Thyroid gland (tissue), 4 donors: ENCODE data around the gene FEV. TPM values are rescaled to one million over a fixed set of nuclear protein-coding genes. Genes with fewer than 3 reads are reported as not detected.

Source experiments
- DNase-seq, 2 donors: peaks; one replicate each; pipeline ENCODE4 v3.0.0-alpha.2; 2019
- H3K27ac ChIP-seq, 3 donors: fragments of 200-600 bp; sonication (generic); 1 replicate in 2 of 3; 2 replicates in 1 of 3; pipeline ENCODE4 v1.5.1; 2016 to 2019; ENCODE audit warnings: mild to moderate bottlenecking in 1 of 3, moderate library complexity in 1 of 3
- H3K27me3 ChIP-seq: fragments of 200-600 bp; sonication (generic); one replicate; pipeline ENCODE4 v1.5.1; 2019
- H3K36me3 ChIP-seq, 2 donors: fragments of 200-600 bp; sonication (generic); one replicate each; pipeline ENCODE4 v1.5.1; 2016 to 2019
- H3K4me1 ChIP-seq, 2 donors: fragments of 200-600 bp; sonication (generic); one replicate each; pipeline ENCODE4 v1.5.1; 2017 to 2019
- H3K4me3 ChIP-seq, 3 donors: fragments of 200-600 bp; sonication (generic); replicated peaks in 1 of 3; 1 replicate in 2 of 3; 2 replicates in 1 of 3; pipeline ENCODE4 v1.5.1; 2016; ENCODE audit warnings: mild to moderate bottlenecking in 1 of 3
- H3K9me3 ChIP-seq: fragments of 200-600 bp; sonication (generic); one replicate; pipeline ENCODE4 v1.5.1; 2017
- POLR2A ChIP-seq, 2 donors: fragments of 450-650 bp; IDR thresholded peaks; one replicate each; pipeline ENCODE4 v1.6.1; 2017; ENCODE audit warnings: antibody characterized with exemption in 2 of 2, mild to moderate bottlenecking in 2 of 2, moderate library complexity in 1 of 2
- WGBS, 2 donors: methylation state at CpG; one replicate each; pipeline ENCODE4 v1.1.5; 2017; 5-methylcytosine and 5-hydroxymethylcytosine counted together
- intact Hi-C: fragments of 100-400 bp; cut with DNase I; formaldehyde crosslinking; loops from one replicate; pipeline ENCODE4 v1.15.1; 2023
- total RNA-seq, 4 donors: library from RNA; depleted of rRNA; stranded (reverse); fragments of >200 nt; gene quantifications; one replicate each; pipeline ENCODE4 v1.2.3, GENCODE V29; 2016
- TF ChIP-seq, protein P1 (sequence below), 6 experiments: fragments of 200-600 bp in 3 of 6; fragments of 450-650 bp in 3 of 6; sonication (generic) in 3 of 6; IDR thresholded peaks; one replicate each; pipeline ENCODE4 v1.5.1; 2016 to 2019; ENCODE audit warnings: antibody characterized with exemption in 6 of 6, mild to moderate bottlenecking in 2 of 6, inconsistent platforms in 1 of 6, moderate library complexity in 1 of 6

The FEV gene
- total RNA-seq, 4 donors from 2014 or later, result not detected

DNA sequence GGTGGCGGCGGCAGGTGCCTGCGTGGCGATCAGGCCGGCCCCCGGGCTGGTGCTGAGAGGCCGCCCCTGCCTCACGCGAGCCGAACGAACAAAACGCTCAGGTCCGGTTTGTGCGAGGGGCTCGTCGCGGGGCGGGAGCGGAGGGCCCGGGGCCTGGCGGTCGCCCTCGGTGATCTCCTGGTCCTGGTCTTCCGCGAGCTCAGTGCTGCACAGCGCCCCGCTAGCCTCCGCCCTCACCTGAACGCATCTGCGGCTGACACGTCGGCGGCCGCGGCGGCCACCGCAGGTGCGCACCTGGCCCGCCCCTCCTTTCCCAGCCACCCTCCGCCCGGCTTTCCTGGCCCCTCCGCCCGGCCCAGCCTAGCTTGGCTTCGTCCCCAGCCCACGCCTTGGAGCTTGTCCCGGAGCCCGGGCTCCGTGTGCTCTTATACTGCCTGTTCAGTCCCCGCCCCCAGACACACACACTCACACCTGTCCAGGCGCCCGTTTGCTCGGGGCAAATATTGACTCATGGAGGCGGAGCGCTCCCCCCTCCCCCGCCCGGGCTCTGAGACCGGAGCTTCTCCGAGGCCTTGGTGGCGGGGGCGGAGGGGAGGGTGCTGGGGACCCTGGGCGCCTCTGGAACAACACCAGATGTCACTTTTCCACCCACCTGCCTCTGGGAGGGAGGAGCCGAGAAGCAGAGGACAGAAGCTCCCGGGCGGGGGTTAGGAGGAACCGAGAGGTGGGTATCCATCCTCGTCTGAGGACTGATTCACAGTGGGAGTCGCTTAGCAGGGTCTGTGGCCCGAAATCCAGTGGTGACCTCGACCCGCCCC, 16.8 kb upstream of the FEV start:
- TF ChIP-seq, protein P1, sequence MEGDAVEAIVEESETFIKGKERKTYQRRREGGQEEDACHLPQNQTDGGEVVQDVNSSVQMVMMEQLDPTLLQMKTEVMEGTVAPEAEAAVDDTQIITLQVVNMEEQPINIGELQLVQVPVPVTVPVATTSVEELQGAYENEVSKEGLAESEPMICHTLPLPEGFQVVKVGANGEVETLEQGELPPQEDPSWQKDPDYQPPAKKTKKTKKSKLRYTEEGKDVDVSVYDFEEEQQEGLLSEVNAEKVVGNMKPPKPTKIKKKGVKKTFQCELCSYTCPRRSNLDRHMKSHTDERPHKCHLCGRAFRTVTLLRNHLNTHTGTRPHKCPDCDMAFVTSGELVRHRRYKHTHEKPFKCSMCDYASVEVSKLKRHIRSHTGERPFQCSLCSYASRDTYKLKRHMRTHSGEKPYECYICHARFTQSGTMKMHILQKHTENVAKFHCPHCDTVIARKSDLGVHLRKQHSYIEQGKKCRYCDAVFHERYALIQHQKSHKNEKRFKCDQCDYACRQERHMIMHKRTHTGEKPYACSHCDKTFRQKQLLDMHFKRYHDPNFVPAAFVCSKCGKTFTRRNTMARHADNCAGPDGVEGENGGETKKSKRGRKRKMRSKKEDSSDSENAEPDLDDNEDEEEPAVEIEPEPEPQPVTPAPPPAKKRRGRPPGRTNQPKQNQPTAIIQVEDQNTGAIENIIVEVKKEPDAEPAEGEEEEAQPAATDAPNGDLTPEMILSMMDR (IDR thresholded peaks at IDR 0.05), result no peak
- no peak for TF ChIP-seq POLR2A (IDR thresholded peaks at IDR 0.05)
- 1% methylated on average over 12 to 59 of the region's 70 CpGs for WGBS, 2 donors
- peak overlapping the region in 1 of 3 donors; percentile 23 for H3K4me3 ChIP-seq
- no peaks in the 10 kb centered on the region for H3K36me3 ChIP-seq
- peaks cover 20 to 22% of the 10 kb centered on the region in 2 donors for H3K4me1 ChIP-seq
- intact Hi-C loops, result no loop called here
- H3K27me3 ChIP-seq, result peaks cover 22% of the 10 kb centered on the region
- no peak overlapping the region for H3K27ac ChIP-seq
- no peaks in the 10 kb centered on the region for H3K9me3 ChIP-seq
- peak; percentile 65 to 71 for DNase-seq

- Histone ChIP-seq H3K4me3 (no peak overlapping the region), H3K9me3 (no peaks in the 10 kb centered on the region), H3K27ac (no peak overlapping the region), H3K27me3 (peaks cover 22% of the 10 kb centered on the region), H3K36me3 (no peaks in the 10 kb centered on the region), H3K4me1 (peaks cover 20 to 26% of the 10 kb centered on the region in 2 donors)
- no peak for DNase-seq
- intact Hi-C loops, result no loop called here
- TF ChIP-seq, protein P1 (IDR thresholded peaks at IDR 0.05), result no peak
- 14 to 16% methylated on average over 5 to 11 of the region's 26 CpGs for WGBS, 2 donors
Observed at GRCh38 chr2:219001100-219001576, 16.2 kb upstream of the FEV start.

DNA sequence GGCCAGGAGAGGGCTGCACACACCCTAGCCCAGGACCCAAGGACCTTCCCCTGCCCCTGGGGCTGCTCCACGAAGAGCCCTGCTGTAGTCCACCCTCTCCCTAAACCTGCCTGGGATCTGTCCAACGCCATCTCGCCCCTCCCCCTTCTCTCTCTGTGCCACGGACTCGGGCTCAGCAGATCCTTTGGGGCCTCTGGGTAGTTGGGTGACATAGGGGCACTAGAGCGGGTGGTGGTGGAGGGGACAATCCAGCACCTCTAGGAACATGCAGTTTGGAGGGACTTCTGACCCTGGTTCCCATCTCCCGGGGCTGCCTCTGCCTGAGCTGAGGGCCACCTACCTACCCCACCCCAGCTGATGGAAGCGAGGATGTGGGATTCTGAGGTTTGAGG, 15.6 kb upstream of the FEV start:
- Histone ChIP-seq H3K4me1 (peaks cover 23 to 30% of the 10 kb centered on the region in 2 donors), H3K4me3 (no peak overlapping the region), H3K27me3 (peaks cover 22% of the 10 kb centered on the region), H3K9me3 (no peaks in the 10 kb centered on the region), H3K27ac (no peak overlapping the region), H3K36me3 (no peaks in the 10 kb centered on the region)
- no peak for DNase-seq
- intact Hi-C loops, result no loop called here
- WGBS, 2 donors, result 25 to 80% methylated on average over 1 to 8 of the region's 8 CpGs
- TF ChIP-seq POLR2A (IDR thresholded peaks at IDR 0.05), result no peak
- TF ChIP-seq, protein P1 (IDR thresholded peaks at IDR 0.05), result no peak

DNA sequence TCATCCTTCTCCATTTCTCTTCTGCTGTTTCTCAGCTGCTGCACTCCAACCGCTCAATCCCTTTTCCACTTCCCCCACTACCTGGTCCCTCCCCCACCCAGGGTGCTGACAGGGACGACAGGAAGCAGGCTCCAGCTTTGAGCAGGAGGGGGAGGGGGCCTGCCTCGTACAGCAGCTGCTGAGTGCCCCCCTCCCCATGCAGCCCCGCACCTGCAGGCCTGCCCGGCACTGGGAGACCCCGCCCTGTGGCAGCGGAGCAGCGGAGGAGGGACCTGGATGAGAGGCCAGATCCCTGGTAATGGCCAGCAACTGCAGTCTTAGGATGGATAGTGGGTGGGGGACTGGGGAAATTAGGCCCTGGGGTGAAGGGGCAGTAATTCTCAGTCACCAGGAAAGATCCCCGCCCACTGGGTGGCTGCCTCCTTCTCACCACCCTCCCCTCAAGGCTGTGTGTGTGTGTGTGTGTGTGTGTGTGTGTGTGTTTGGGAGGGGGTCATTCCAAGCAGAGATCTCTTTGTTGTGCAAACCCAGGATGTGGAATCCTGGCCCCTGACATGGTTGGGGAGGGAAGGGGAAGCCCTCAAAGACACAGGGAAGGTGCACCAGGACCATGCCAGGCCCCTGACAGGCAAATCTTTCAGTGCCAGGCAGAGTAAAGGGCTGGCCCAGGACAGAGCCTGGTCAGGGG, 15.0 kb upstream of the FEV start:
- H3K4me1 ChIP-seq, result peaks cover 24 to 30% of the 10 kb centered on the region in 2 donors
- no peaks in the 10 kb centered on the region for H3K9me3 ChIP-seq
- TF ChIP-seq, protein P1 (IDR thresholded peaks at IDR 0.05), result no peak
- TF ChIP-seq POLR2A (IDR thresholded peaks at IDR 0.05), result no peak
- H3K27me3 ChIP-seq, result peaks cover 22% of the 10 kb centered on the region
- no peak overlapping the region for H3K27ac ChIP-seq
- intact Hi-C loops, result no loop called here
- no peaks in the 10 kb centered on the region for H3K36me3 ChIP-seq
- 16% methylated on average over 8 to 9 of the region's 9 CpGs for WGBS, 2 donors
- no peak for DNase-seq
- H3K4me3 ChIP-seq, result no peak overlapping the region
